GM21723 (cell line): ENCODE measurements around the gene CACNA1C.

Source experiments
- ATAC-seq: cut with Tn5 transposase; IDR thresholded peaks from one replicate; pipeline ENCODE4 v1.9.1; 2021; ENCODE audit warnings: mild to moderate bottlenecking, moderate library complexity; ENCODE audit not compliant: unreplicated experiment

Gene CACNA1C

DNA sequence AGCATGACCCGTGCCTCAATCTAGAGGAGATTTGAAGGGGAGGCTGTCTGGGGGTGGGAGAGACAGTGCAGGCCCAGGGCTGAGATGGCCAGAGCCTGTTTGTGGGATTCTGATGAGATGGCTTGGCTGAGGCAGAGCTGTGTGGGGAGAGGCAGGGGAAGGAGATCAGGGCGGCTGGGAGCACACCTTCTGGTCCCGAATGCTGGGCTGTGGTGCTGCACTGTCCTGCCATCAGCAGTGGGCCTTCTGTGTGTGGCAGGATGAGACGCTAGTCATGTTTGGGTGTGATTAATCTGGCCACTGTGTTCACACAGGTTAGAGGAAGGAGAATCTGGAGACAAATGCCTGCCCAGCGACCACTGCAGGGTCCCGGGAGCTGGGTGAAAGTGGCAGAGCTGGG lies 300.9 kb downstream of the CACNA1C start:
- ATAC-seq, result no peak

DNA sequence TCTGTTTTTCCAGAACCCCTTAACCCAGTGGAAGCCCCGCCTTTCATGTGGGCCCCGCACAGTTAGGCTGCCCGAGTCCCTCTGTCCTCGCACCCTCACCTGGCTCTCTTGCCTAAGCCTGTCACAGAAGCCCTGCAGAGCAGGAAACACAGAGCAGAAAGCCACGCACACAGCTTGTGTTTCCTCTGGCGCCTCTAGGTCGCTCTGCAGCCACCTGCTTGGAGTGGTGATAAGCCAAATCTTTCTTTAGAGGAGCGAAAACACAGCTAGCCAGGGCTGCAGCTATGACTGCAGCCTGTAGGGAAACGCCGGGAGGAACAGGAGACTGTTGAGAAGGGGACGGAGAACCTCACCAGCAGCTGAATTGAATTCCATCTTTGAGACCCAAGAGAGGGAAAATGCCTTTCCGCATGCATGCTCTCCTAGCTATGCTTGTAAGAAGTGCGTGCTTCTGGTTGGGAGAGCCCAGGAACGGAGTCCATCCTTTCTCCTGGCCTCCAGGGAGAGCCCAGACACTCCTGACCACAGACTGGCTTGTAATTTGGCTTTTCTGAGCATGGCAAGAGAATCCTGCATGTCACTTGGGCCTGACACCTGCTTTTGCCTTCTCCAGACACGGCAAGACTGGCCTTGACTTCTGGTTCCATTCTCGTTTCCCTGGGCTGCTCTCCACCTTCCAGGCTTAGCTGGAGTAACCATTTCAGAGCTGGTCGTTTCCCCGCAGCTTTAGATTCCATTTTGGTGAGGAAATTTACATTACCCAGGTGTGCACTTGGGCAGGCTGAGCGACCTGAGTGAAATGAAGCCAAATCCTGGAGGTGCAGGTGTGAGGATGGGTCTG lies 301.6 kb downstream of the CACNA1C start:
- ATAC-seq, result no peak

DNA sequence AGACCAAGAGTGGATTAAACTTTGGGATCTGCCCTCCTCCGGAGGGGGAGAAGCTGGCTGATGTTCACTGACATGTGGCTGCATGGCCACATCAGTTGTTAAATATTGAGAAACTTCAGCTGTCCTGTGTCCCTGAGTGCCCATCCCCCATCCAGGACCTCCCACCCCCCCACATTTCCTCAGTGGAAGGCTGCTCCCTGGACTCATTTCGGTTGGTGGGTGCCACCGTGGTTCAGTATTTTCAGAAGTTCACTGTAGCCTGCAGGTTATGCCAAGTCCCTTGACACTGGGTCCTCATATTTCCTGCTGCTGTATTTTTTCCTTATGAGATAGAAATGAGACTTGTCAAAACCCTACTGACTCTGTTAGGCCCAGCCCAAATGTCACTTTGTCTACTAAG lies 302.4 kb downstream of the CACNA1C start:
- ATAC-seq, result no peak

DNA sequence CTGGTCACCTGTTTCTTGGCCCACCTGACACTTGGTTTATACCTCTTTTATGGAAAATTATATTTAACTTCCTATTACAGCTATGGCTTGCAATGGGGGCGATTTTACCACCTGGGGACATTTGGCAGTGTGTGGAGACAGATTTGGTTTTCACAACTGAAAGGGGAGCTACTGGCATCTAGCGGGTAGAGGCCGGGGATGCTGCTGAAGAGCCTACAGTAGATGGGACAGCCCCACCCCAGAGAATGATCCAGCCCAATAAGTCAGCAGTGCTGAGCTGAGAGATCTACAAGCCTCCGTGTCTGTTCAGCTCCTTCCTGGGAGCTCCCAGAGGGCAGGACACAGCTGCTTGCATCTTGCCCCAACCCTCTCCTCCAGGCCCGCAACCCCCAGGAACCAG lies 302.8 kb downstream of the CACNA1C start:
- no peak for ATAC-seq

DNA sequence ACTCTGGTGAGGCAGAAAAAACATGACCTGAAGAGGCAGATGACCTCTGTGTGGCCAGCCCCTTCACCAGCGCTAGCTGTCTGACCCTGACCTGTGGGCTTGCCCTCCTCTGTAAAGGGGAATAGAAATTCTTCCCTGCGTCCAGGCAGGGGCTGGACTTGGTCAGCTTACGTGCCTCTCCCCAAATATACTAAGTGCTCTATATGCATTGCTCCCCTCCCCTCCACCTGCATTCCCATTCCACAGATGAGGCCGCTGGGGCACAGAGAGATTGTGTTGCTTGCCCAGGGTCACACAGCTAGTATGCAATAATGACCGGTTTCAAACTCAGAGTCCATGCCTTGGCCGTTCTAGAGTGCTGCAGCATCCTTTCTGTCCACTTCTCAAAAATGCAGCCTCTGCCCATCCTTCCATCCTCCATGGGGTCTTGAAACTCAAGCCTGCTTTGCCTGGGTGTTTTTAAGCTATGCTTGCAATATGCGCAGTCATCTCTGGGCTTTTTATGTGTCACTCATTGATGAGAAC lies 303.9 kb downstream of the CACNA1C start:
- ATAC-seq, result no peak

DNA sequence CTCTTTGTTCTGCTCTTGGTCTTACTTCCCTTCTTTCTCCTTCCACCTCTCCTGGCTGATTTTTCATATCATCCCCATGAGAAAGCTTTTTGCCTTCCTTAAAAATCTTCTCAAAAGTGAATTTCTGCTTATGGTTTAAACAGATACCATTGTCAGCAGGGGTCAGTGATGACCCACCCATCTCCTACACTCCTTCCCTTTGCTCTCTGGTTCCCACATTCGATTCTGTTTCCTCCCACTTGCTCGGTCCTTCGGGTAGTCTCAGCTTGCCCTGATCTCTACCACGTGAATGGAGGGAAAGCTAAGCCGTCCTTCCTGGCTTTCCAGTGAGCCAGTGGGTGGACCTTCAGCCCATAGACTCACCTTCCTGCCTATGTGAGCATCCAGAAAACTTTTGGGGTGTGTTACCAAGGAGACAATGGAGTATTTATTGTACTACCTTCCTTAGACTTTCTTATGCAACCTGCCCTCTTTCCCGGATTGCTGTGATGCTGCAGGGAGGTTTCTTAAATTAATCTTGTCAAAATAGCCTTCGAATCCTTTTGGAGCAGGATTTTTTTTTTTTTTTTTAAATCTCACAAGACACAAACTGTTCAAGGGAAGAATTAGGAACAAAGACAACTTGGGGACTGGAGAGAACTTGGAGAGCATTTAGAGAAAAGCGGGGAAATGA lies 306.3 kb downstream of the CACNA1C start:
- no peak for ATAC-seq

DNA sequence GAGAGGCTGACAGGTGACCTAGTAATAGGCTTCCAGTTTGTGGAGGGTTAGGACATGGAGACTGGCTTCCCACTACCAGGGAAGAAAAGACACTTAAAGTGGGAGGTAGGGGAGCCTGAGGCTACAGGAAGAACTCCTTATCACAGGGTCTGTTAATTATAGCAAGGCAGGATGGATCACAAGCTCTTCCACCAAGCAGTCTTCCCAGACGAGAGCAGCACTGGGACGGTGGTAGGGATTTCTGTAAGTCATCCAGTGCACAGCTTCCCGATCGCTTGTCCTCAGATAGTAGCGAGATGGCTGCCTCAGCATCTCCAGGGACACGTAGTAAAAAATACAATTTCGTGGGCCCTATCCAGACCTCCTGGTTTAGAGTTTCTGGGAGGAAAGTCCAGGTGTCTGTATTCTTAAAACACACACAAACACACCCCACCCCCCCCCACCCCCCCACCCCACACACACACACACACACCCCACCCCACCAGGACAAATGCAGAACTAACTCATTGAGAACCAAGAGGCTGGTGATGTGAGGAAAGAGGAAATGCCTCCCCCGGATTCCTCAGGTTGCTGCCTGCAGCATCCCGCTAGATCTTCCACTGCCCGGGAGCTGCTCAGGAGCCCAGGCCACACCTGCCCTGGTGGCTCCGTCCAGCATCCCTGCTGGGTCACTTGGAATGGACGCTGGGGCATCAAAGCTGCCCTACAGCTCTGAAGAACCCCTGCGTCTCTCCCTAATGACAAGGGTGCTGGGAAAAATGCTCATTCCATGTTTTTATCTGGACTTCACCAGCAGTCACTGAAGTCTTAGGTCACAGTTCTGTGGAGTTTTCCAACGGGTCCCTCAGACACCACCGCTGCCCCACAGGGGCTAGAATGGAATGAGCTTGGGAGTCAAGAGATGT lies 307.2 kb downstream of the CACNA1C start:
- ATAC-seq, result no peak

DNA sequence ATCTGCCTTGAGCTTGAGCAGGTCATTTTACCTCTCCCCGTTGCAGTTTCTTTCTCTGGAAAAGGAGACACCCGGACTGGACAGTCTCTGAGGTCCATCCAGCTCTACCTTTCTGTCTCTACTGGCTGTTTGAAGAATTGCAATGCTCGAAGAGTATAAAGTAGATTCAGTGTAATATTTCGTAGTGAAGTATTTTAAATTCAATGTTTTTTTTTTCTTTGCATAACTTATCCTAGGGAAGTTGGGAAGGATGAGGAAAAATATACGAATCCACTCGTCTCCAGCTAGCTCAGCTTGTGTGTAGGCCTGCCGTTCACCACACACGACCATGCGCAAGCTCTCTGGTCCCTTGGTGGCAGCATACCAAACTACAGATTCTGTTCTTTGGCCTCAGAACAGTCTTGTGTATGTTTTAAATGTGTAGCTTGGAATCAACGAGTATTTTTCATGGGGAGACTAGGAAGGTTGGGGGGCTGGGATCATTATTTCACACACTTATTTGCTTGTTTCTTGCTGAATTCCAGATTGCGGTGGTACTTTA lies 307.9 kb downstream of the CACNA1C start:
- ATAC-seq, result no peak

DNA sequence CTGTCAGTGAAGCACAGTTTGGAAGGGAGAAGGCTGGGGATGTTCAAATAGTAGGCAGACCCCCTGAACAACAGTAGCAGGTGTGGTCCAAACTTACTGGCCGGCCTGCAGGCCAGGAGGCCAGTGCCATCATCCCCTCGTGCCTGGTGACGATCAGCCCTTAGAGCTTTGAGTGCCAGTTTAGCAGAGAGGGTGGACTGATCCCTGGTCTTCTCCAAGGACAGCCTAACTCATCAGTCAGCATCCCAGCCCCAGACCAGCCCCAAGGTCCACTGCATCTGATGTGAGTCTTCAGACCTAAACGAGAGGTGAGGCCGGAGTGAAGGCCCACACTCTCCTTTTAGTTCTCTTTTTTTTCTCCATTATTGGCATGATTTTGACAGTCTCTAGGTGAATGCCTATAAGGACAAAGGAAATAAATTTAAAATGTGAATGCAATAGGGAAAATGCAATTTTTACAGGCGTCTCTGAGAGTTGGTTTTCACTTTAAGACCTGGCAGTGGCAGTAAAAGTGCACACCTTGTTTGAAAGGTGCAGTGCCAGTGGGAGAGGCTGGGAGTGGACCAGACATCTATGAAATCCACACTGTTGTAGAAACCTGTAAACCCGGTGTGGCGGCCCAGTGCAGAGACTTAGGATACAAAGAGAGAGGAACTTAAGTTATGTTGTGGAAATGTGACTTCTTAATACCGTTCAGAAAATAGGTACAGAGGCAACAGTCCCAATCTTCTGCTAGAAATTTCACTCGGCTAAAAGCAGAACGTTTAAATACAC lies 311.2 kb downstream of the CACNA1C start:
- ATAC-seq, result no peak

DNA sequence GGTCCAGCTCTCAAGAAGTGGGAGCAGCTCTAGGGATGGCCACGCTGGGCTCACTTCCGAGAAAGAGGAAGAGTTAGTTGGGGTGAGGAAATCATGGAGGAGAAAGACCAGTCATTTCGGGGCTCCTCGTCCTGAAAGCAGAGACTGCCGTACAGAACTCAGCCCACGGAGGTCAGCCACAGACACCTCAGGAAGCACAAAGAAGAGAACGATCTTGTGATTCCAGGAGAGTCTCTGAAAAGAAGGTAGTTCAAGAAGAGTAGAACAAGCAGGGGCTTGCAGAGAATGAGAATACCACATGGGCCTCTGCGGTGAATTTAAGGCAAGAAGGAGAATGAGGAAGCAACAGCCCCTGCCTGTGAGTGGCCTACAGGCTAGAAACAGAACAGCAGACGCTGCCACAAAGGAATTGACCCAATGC lies 311.9 kb downstream of the CACNA1C start:
- ATAC-seq, result no peak

DNA sequence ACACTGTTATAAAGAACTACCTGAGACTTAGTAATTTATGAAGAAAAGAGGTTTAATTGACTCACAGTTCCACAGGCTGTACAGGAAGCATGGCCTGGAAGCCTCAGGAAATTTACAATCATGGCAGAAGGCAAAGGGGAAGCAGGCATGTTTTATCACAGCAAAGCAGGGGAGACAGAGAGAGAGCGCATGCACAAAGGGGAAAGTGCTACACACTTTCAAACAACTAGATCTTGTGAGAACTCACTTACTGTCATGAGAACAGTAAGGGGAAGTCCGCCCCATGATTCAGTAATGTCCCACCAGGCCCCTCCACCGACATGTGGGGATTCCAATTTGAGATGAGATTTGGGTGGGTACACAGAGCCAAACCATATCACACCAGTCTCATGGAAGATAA lies 313.9 kb downstream of the CACNA1C start:
- ATAC-seq, result no peak

DNA sequence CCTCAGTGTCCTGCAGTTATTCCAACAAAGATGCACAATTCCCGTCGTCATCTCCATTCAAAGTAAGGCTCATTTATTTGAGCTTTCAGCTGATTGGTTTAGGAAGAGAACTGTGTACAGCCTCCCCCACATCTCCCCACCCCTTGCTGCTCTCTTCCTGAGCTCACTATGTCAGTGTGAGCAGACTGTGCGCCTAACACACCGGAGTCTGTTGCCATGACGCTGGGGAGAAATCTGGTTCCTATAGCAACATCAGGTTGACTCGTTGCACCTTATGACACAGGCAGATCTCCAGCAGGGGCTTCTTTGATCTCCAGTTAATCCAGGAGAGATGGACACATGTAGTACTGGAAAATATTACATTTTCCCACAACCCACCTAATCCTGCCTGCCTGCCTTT lies 319.4 kb downstream of the CACNA1C start:
- no peak for ATAC-seq

DNA sequence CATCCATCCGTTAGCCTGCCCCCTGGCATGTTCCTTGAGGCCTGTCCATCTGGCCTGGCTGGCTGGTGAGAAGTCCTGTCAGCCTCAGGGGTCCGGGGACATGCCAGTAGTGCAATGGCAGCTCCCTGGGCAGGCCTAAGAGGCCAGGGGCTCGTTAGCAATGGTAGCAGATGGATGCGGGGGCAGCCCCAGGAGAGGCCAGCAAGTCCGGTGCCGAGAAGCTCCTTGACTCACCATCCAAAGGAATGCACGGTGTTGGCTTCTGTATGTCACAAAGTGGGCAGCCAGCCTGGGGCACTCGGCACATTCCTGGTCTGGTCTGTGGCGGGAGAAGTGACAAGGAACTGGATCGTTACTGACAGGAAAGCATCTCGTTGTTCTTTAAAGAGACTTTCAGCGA lies 319.9 kb downstream of the CACNA1C start:
- ATAC-seq, result no peak

DNA sequence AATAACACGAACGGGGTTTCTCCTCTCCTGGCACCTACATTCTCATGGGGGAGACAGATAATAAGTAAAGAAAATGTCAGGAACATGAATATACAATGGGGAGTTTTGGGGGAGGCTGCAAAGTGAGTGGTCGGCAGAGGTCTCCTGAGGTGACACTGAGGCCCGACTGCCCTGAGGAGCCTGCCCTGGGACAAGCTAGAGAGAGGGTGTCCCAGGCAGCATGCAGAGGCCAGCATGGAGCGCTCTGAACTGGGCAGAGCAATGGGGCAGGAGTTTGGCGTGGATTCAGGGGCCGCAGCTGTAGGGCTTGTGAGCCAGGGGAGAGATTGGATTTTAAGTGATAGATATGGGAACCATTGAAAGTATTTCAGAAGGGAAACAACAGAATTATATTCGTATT lies 320.5 kb downstream of the CACNA1C start:
- ATAC-seq, result no peak

DNA sequence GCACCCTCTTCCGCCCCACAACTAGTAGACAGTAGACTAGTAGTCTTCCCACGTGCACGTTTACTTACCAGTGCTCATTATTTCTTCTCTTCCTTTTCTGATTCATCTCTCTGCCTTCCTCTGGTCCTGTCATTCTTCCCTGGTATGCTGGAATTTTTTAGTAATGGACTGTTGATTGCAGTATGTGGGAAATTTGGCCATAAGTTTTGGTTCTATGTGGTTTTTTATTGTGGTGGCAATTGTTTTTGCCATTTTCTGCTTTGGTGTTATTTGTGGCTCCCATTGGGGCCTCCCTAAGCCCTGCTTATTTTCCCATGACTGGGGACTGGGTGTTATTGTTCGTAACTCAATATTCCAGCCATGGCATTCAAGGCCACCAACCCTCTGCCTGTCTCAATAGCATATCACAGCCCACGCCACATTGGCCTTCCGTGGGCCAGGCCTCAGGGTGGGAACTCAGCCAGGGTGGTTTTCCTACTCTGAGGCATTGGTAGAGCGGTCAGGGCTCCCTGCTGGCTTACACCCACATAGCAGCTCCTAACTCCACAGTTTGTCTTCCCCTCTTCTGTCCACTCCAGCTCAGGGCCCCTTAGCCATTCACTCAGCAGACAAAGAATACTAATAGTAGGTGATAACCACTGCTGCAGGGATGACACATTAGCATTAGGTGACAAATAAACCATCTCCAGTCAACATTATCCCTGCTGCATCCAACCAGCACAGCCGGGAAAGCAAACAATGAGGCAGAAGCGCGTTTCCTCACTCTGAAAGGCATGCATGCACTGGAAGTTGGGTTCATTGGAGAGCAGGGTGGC lies 321.5 kb downstream of the CACNA1C start:
- ATAC-seq, result no peak

DNA sequence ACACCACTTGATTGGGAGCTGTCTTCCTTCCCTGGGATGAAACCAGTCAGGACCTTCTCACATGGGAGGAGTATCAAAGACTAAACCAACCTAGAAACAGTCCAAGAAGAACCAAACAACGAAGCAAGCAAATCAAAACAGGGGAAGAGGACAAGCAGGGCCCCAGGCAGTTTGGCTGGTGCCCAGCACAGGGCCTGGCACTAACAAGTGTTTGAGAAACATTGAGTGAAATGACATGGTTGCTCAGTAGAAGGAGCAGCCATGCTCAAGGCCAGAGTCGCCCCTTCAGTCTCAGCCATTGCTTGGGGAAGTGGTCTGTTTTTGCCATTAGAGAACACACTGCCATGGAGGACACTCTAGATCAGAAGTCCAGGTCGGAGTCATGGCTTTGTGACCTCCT lies 323.1 kb downstream of the CACNA1C start:
- no peak for ATAC-seq

DNA sequence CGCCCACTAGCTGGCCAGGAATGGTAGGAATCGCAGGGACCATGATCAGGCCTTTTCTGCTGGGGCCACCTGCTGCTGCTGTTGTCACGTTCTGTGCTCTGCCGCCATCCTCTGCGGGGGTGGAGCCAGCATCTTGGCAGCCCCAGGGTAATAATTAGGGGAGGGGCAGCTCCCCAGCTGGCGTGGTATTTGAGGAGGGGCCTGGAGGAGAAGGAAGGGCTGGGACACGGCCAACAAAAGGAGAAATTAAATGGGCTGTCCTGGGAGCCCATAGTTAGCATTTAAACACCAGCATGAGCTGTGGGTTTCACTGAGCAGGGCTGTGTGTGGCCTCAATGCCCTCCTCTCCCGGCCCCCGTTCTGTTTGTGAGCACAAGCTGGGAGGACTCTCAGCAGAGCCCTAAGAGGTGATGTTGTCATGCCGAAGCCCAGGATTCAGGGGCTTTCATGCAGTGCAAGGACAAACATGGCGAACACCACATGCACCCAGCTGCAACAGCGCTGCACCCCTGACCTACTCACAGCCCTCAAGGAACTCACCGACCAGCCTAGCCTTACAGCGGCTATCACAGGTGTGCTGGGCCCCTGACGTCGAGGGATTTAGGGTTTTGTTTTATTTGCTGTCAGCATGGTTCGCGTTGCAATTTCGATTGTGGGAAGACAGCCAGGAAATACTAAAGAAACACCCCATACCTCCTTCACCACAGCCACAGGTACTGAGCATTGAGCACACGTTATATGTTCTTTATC lies 324.3 kb downstream of the CACNA1C start:
- no peak for ATAC-seq

DNA sequence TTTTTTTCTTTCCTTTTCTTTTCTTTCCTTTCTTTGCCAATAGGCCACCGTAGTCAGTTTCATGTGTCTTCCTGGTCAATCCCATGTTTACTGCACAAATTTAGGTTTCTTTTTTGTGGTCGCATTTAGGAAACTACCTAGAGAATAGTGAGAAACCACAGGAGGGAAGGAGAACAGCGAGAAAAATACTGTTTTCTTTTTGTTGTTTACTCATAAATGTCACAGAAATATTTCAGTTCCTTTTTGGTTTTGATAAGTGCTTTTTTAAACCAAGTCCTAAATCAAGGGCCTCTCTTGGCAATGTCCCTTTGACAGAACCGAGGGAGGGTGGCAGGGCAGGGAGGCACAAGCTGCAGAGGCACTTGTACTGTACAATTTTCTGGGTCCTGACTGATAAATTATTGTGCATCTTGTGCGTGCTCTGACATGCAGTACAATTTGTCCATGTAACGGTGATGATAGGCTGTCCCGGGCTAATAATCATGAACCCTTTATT lies 326.1 kb downstream of the CACNA1C start:
- peak; percentile 55 for ATAC-seq
